Activated CD4-positive, CD25-positive, alpha-beta regulatory T cell treated with anti-CD3 and anti-CD28 coated beads, Interleukin-2, amount 50 U/mL, for 72 hours (primary cell): Measurements from ENCODE around the gene HECTD4.
"Not testable (repeated sequence)": the region's sequence is repeated elsewhere in the genome, so short reads cannot be mapped to it uniquely, and the experiment has no call there.

Source experiments
- DNase-seq: peaks from one replicate; pipeline ENCODE4 v3.0.0; 2021

The HECTD4 gene

DNA sequence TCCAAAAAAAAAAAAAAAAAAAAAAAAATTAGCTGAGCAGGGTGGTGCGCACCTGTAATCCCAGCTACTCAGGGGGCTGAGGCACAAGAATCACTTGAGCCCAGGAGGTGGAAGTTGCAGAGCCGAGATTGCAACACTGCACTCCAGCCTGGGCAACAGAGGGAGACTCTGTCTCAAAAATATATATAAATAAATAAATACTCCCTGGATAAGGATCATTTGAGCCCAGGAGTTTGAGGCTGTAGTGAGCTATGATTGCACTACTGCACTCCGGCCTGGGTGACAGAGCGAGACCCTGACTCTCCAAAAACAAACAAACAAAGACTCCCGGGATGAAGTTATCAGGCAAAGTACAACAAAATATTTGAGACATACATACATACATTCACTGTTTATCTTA is 270.3 kb downstream of the HECTD4 start:
- no peak for DNase-seq

DNA sequence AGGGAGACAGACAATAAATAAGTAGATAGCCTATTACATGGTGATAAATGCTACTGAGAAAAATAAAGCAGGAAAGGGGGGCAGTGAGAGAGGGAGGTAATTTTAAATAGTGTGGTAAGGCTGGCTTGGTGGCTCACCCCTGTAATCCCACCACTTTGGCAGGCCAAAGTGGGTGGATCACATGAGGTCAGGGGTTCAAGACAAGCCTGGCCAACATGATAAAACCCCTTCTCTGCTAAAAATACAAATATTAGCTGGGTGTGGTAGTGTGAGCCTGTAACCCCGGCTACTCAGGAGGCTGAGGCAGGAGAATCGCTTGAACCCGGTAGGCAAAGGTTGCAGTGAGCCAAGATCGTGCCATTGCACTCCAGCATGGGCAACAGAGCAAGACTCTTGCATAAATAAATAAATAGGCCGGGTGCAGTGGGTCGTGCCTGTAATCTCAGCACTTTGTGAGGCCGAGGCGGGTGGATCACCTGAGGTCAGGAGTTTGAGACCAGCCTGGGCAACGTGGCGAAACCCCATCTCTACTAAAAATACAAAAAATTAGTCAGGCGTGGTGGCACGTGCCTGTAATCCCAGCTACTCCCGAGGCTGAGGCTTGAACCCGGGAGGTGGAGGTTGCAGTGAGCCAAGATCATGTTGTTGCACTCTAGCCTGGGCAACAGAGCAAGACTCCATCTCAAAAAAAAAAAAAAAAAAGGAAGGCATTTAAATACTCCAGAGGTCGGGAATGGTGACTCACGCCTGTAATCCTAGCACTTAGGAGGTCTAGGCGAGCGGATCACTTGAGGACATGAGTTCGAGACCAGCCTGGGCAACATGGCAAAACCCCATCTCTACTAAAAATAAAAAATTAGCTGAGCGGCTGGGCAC is 271.2 kb downstream of the HECTD4 start:
- DNase-seq = not testable (repeated sequence)
